GM18507 (cell line): Measurements from ENCODE around the gene ESD.
"Not testable (repeated sequence)": the region's sequence is repeated elsewhere in the genome, so short reads cannot be mapped to it uniquely, and the experiment has no call there.

Source experiments
- DNase-seq: peaks from one replicate; pipeline ENCODE4 v3.0.0; 2011; ENCODE audit warnings: low read depth; ENCODE audit not compliant: insufficient read length; ENCODE audit errors: extremely low spot score
- FAIRE-seq: peaks from 2 replicates; lab custom pipeline; 2011; peaks lifted over from hg19 to GRCh38; lab: Jason Lieb, UNC

ESD gene

GRCh38 chr13:46797501-46798237 lies 708 bp upstream of the ESD start:
- no peak for FAIRE-seq

DNA sequence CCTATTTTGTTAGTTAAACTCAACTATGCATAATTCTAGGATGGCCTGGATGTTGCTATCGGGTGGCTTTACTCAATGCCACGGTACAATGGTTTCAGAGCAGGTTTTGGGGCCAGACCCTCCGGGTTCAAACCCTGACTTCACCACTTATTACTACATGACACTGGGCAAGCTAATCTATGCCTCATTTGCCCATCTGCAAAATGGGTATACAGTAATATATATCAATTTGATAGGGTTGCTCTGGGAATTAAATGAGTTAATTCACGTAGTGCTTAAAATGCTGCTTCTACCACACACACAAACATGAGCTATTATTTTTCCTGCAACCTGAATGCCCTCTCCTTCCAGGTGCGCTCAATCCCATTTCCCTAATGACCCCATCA lies 839 bp downstream of the ESD start:
- FAIRE-seq (no peak), DNase-seq (no peak)

More at GRCh38 chr13:46797501-46798237, 708 bp upstream of the ESD start:
- no peak for DNase-seq

DNA sequence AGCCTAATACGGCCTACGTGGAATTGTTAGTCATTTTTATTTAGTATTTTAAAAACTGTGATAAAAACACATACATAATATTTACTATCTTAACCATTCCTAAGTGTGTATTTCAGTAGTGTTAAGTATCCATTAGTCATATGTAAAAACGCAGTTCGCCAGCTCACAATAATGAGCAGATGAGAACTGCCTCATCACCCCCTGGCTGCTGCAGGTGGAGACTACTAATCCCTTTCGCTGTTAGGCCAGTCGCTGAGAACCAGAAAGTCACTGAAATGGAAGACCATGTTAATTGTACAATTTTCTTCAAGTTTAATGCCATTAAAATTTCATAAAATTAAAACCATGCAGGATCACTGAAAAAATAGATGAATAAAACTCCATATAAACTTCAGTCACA lies 1.6 kb downstream of the ESD start:
- no peak for DNase-seq

DNA sequence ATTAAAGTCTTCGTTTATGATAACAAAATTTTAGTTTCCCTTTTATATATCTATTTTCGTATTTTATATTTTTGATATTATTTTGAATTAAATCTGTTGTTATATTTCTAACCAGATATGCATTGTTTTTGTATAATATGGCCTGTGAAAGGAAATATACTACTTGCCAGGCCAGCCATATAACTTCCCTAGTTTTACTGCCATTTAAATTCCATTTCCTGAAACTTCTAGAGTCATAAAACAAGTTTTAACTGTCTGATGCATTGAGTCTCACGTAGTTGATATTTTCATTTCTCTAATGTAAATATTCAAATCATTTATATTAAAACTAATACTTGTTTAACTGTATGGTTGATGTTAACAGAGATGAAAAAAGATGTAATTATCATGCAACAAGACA lies 13.5 kb downstream of the ESD start:
- FAIRE-seq (no peak), DNase-seq (no peak)

More for the DNA sequence above, 1.6 kb downstream of the ESD start:
- no peak for FAIRE-seq

GRCh38 chr13:46782691-46783090 lies 14.3 kb downstream of the ESD start:
- DNase-seq (no peak), FAIRE-seq (no peak)

DNA sequence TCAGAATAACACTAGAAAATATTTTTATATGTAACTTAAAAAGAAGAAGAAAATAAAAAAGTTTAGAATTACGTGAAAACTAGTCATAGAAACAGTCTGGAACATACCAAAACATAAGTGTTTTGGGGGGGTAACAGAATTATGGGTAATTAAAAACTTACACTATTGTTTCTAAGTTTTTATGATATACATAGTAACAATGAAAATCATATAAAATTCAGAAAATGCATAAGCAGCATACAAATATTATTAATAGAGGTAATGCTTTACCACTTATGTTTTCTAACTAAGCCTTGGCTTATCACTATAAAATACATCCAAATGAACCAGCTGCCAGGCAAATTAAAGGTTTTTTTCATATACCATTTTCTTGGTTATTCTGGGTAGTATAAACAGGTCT lies 14.9 kb downstream of the ESD start:
- DNase-seq (no peak), FAIRE-seq (no peak)

- FAIRE-seq (no peak), DNase-seq (no peak)
Measured at GRCh38 chr13:46778890-46779289, 18.1 kb downstream of the ESD start.

GRCh38 chr13:46778095-46778494 lies 18.9 kb downstream of the ESD start:
- FAIRE-seq (no peak), DNase-seq (no peak)

DNA sequence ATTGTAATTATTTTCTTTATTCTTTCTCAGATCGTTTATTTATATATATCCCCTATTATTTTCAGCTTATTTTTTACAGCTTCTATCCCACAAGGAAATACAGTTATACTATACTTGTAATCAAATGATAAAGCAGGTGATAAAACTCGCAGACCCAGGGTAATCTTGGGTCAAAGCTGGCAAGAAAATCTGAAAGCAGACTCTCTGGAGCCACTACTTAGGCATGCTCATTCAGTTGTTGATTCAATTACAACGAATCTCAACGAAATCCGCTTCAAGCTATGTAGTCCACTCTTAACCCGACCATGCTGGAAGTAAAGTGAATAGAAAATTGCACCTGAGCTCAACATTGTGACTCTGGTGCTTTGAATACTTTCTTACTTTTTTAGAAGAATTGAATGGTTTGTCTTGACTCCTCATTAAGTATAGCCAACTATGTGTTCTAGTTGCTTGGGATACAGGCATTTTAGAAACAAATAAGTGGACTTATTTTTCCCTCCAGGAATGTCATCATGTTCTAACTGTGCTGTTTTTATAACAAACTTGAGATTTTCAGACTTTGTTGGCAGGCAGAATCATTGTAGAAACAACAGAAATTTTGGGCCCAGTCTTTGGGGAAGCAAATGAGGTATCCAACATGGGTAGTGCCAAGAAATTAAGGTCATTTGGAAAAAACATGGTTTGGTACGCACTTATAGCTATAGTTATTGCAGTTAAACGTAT lies 21.4 kb downstream of the ESD start:
- DNase-seq = no peak
- FAIRE-seq = no peak

GRCh38 chr13:46773541-46773940 lies 23.4 kb downstream of the ESD start:
- DNase-seq (no peak), FAIRE-seq (no peak)

DNA sequence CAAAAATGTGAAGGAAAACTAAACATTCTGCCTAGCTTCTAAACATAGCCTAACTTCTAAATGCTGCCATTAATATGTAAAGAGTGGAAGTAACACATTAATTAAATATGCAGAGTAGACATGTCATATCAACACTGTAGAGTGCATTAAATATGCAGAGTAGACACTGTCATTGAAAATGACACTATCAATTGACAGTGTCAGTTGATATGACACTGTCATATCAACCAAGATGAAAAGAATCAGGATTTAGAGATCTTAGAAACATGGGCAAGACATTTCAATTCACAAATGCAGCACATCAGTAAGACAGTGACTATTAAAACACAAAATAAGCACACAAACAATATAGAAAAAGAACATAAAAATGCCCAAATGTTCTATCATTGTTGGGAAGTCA lies 25.3 kb downstream of the ESD start:
- FAIRE-seq = no peak

GRCh38 chr13:46769925-46770324 lies 27.0 kb downstream of the ESD start:
- not testable (repeated sequence) for FAIRE-seq, DNase-seq

More for the DNA sequence above, 25.3 kb downstream of the ESD start:
- no peak for DNase-seq

- FAIRE-seq = no peak
- DNase-seq = no peak
Measured at GRCh38 chr13:46761866-46762265, 35.1 kb downstream of the ESD start.

- DNase-seq = no peak
- FAIRE-seq = no peak
Measured at GRCh38 chr13:46761174-46761573, 35.8 kb downstream of the ESD start.

DNA sequence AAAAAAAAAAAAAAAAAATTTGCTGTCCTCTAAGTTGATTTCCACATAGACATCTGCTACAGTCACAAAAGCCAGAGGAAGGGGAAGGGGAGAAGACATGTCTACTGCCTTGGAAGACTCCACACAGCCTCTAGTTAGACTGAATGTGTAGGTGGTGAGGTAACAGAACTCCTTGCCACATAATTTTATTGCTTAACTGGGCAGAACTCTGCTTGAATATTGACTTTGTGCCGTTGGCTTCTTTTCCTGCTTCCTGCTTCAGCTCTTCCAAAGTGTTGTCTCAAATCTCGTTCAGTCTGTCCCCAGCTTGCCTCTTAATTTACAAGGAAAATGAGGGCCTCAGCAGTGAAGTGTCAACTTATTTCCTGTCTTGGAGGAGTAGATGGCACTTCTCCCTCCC lies 37.1 kb downstream of the ESD start:
- FAIRE-seq (no peak), DNase-seq (no peak)

DNA sequence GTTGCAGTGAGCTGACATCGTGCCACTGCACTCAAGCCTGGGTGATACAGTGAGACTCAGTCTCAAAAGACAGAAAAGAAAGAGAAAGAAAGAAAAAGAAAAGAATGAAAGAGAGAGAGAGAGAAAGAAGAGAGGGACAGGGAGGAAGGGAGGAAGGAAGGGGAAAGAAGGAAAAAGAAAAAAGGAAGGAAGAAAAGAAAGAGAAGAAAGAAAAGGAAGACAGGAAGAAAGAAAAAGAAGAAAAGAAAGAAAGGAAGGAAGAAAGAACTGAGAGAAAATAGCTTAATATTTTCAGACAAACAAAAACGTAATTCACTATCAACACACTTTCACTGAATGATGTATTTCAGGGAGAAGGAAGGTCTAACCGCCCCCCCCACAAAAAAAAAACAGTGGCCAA lies 39.3 kb downstream of the ESD start:
- DNase-seq = no peak
- FAIRE-seq = no peak

DNA sequence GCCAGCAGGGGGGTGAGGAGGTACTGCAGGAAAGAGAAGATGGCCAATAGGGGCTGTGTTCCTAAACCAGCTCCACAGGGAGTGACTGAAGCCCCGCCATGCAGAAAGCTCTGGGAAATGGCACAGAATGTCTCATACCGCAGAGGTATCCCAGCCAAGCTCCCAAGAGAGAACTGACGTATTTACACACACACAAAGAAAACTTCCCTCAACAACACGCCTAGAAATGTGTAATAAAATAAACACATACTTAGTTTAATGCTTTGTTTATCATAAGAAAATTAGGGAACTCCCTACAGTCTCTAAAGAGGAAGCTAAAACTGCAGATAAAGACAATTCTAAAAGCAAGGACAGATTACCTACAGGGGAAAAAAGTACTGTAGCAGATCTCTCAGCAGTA lies 40.0 kb downstream of the ESD start:
- FAIRE-seq = no peak
- no peak for DNase-seq

DNA sequence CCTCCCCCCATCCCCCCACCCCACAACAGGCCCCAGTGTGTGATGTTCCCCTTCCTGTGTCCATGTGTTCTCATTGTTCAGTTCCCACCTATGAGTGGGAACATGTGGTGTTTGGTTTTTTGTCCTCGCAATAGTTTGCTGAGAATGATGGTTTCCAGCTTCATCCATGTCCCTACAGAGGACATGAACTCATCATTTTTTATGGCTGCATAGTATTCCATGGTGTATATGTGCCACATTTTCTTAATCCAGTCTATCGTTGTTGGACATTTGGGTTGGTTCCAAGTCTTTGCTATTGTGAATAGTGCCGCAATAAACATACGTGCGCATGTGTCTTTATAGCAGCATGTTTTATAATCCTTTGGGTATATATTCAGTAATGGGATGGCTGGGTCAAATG lies 41.5 kb downstream of the ESD start:
- not testable (repeated sequence) for FAIRE-seq, DNase-seq

DNA sequence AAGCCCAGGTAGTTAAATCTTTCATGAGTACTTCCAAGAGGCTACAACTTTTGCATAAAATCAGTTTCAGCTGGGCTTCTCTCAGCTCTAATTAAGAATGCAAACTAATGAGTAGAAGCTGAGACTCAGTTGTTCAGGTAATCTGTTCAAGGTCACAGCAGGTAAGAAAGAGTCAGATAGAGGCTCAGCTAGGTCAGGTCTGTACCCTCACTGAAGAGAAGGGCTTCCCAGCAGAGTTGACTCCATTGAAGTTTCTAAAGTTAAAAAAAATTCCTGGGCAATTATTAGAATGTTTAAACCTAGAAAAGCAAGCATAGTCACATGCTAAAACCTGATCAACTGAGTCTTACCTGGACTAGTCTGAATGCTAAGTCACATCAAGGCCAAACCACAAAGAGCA lies 42.1 kb downstream of the ESD start:
- DNase-seq = no peak
- no peak for FAIRE-seq

GRCh38 chr13:46753917-46754316 lies 43.0 kb downstream of the ESD start:
- no peak for DNase-seq
- FAIRE-seq = no peak

- no peak for FAIRE-seq
- DNase-seq = no peak
Measured at GRCh38 chr13:46753137-46753536, 43.8 kb downstream of the ESD start.
